CD14-positive monocyte (primary cell): ENCODE results near the gene ASTN2. TPM values are rescaled to one million over a fixed set of nuclear protein-coding genes. Genes with fewer than 3 reads are reported as not detected.

ENCODE experiments used
- DNase-seq, 3 donors: peaks; one replicate each; pipeline ENCODE4 v3.0.0-alpha.2; 2011 to 2022
- H2AFZ ChIP-seq: 2 replicates; pipeline ENCODE4 v1.6.0; 2012; ENCODE audit warnings: mild to moderate bottlenecking, low read depth, low read length, inconsistent platforms; ENCODE audit not compliant: insufficient read depth, poor library complexity, severe bottlenecking
- H3K27ac ChIP-seq, 2 donors: 1 replicate in 1 of 2; 2 replicates in 1 of 2; pipeline ENCODE4 v1.5.1; 2012 to 2013; ENCODE audit warnings: low read length in 2 of 2, control low read depth in 1 of 2, inconsistent platforms in 1 of 2, low read depth in 1 of 2, mild to moderate bottlenecking in 1 of 2
- H3K27me3 ChIP-seq, 2 donors: one replicate each; pipeline versions ENCODE4 v1.6.0 to v1.6.1; 2011 to 2013; ENCODE audit warnings: low read length in 2 of 2; ENCODE audit not compliant: control insufficient read depth in 2 of 2, insufficient read depth in 2 of 2
- H3K36me3 ChIP-seq, 2 donors: replicated peaks in 1 of 2; 1 replicate in 1 of 2; 2 replicates in 1 of 2; pipeline versions ENCODE4 v1.5.1 to v1.6.1; 2012 to 2013; ENCODE audit warnings: low read length in 2 of 2, control low read depth in 1 of 2, inconsistent platforms in 1 of 2, mild to moderate bottlenecking in 1 of 2; ENCODE audit not compliant: insufficient read depth in 2 of 2, control insufficient read depth in 1 of 2
- H3K4me1 ChIP-seq, 2 donors: 1 replicate in 1 of 2; 2 replicates in 1 of 2; pipeline versions ENCODE4 v1.5.1 to v1.6.1; 2012 to 2013; ENCODE audit warnings: low read length in 2 of 2, control low read depth in 1 of 2, inconsistent platforms in 1 of 2, mild to moderate bottlenecking in 1 of 2, moderate library complexity in 1 of 2; ENCODE audit not compliant: insufficient read depth in 2 of 2, control insufficient read depth in 1 of 2
- H3K4me2 ChIP-seq: replicated peaks from 2 replicates; pipeline ENCODE3; 2012; ENCODE audit warnings: low read length, moderate library complexity, mild to moderate bottlenecking; ENCODE audit not compliant: poor library complexity, severe bottlenecking; ENCODE audit errors: extremely low read depth
- H3K4me3 ChIP-seq, 3 experiments: fragments of 200-600 bp in 1 of 3; sonication (generic) in 1 of 3; replicated peaks in 1 of 3; 1 replicate in 2 of 3; 2 replicates in 1 of 3; pipeline ENCODE4 v1.5.1; 2011 to 2013; ENCODE audit warnings: low read length in 3 of 3, mild to moderate bottlenecking in 3 of 3, control low read depth in 2 of 3, low read depth in 2 of 3, inconsistent platforms in 1 of 3, moderate library complexity in 1 of 3
- H3K79me2 ChIP-seq: 2 replicates; pipeline ENCODE4 v1.6.0; 2012; ENCODE audit warnings: mild to moderate bottlenecking, control low read depth, inconsistent platforms, low read length, moderate library complexity; ENCODE audit not compliant: insufficient read depth
- H3K9ac ChIP-seq: 2 replicates; pipeline ENCODE4 v1.6.0; 2017; ENCODE audit warnings: low read length, mild to moderate bottlenecking; ENCODE audit not compliant: insufficient read depth, poor library complexity, severe bottlenecking
- H3K9me3 ChIP-seq, 2 donors: replicated peaks in 1 of 2; 1 replicate in 1 of 2; 2 replicates in 1 of 2; pipeline versions ENCODE4 v1.5.1 to v1.6.1; 2012 to 2013; ENCODE audit warnings: low read length in 2 of 2, control low read depth in 1 of 2; ENCODE audit not compliant: control insufficient read depth in 1 of 2, insufficient read depth in 1 of 2
- H4K20me1 ChIP-seq: 2 replicates; pipeline ENCODE4 v1.6.0; 2012; ENCODE audit warnings: mild to moderate bottlenecking, low read length, control low read depth, moderate library complexity; ENCODE audit not compliant: insufficient read depth
- H3K27ac Mint-ChIP-seq, 7 donors: one replicate each; pipeline ENCODE4 v1.8.0; 2020; ENCODE audit warnings: mild to moderate bottlenecking in 7 of 7, mixed read lengths in 7 of 7, moderate library complexity in 6 of 7, inconsistent platforms in 2 of 7
- H3K27me3 Mint-ChIP-seq, 3 donors: one replicate each; pipeline ENCODE4 v1.8.0; 2021 to 2022; ENCODE audit warnings: low read depth in 3 of 3, mild to moderate bottlenecking in 3 of 3, mixed read lengths in 3 of 3, moderate library complexity in 3 of 3, inconsistent platforms in 1 of 3
- H3K36me3 Mint-ChIP-seq, 2 donors: one replicate each; pipeline ENCODE4 v1.8.0; 2020; ENCODE audit warnings: mixed read lengths in 2 of 2, inconsistent platforms in 1 of 2, mild to moderate bottlenecking in 1 of 2
- H3K4me1 Mint-ChIP-seq: one replicate; pipeline ENCODE4 v1.8.0; 2020; ENCODE audit warnings: mild to moderate bottlenecking, mixed read lengths
- H3K4me3 Mint-ChIP-seq, 2 donors: one replicate each; pipeline ENCODE4 v1.8.0; 2020; ENCODE audit warnings: mild to moderate bottlenecking in 2 of 2, mixed read lengths in 2 of 2, moderate library complexity in 1 of 2
- H3K9me3 Mint-ChIP-seq, 7 donors: one replicate each; pipeline ENCODE4 v1.8.0; 2020 to 2022; ENCODE audit warnings: mixed read lengths in 7 of 7, mild to moderate bottlenecking in 6 of 7, moderate library complexity in 6 of 7, inconsistent platforms in 2 of 7
- CTCF ChIP-seq: fragments of 200-600 bp; IDR thresholded peaks from one replicate; pipeline ENCODE4 v1.8.0; 2022; ENCODE audit warnings: antibody characterized with exemption, mild to moderate bottlenecking
- WGBS: methylation state at CpG from one replicate; pipeline ENCODE4 v1.1.5; 2013; ENCODE audit warnings: missing lambda C conversion rate; ENCODE audit not compliant: insufficient coverage; 5-methylcytosine and 5-hydroxymethylcytosine counted together
- intact Hi-C, 2 donors: fragments of 100-400 bp; cut with micrococcal nuclease; formaldehyde crosslinking; loops; one replicate each; pipeline versions ENCODE4 v1.15.0 to v1.15.1; 2023
- polyA plus RNA-seq, 3 donors: library from polyadenylated mRNA; depleted of rRNA in 1 of 3; unstranded in 2 of 3; stranded (reverse) in 1 of 3; fragments of 300-500 nt in 2 of 3; fragments of >200 nt in 1 of 3; fragmentation: Illumina TruSeq in 2 of 3; gene quantifications; 1 replicate in 2 of 3; 2 replicates in 1 of 3; pipeline ENCODE4 v1.2.3, GENCODE V29; 2012 to 2021

ASTN2 gene
- polyA plus RNA-seq, 3 donors = not detected

- Mint-ChIP-seq H3K4me1 (no peaks in the 10 kb centered on the region), H3K9me3 (peaks cover 0 to 1% (median 0%) of the 10 kb centered on the region in 7 donors), H3K36me3 (no peaks in the 10 kb centered on the region), H3K27me3 (peaks cover under 1 to 1% (median under 1%) of the 10 kb centered on the region in 3 donors), H3K27ac (no peak overlapping the region), H3K4me3 (no peak overlapping the region)
- Histone ChIP-seq H3K9me3 (no peaks in the 10 kb centered on the region), H3K4me2 (no peak overlapping the region), H4K20me1 (no peaks in the 10 kb centered on the region), H3K27me3 (no peaks in the 10 kb centered on the region), H2AFZ (no peak overlapping the region), H3K9ac (no peak overlapping the region), H3K36me3 (no peaks in the 10 kb centered on the region), H3K79me2 (no peaks in the 10 kb centered on the region), H3K27ac (no peak overlapping the region), H3K4me3 (no peak overlapping the region), H3K4me1 (no peaks in the 10 kb centered on the region)
- 20% methylated on average over 1 of the region's 1 CpG for WGBS
- no peak for TF ChIP-seq CTCF
- no peak for DNase-seq
- intact Hi-C loops = no loop called here
Measured at GRCh38 chr9:116806075-116806474, 608.8 kb downstream of the ASTN2 start.

DNA sequence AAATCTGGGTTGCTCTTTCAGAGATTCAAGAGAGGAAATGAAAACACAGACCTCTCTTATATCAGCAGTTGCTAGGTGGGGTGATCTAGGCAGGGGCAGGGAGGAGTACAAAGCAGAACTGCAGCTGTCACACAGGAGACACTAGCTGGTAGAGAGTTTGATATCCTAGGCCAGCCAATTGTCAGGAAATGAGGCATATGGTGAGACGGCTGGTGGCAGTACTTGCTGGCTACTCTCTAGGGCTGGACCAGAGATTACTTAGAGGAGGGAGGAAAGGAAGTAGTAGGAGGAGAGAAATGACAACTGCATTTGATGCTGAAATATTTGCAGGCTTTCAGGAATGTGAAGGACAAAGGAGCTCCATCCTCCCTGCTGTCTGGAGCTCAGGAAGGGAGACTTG is 614.0 kb downstream of the ASTN2 start:
- no peaks in the 10 kb centered on the region for H3K79me2 ChIP-seq
- intact Hi-C loops = no loop called here
- H3K9me3 ChIP-seq = no peaks in the 10 kb centered on the region
- no peak overlapping the region for H3K4me3 ChIP-seq
- Mint-ChIP-seq H3K4me3 (no peak overlapping the region), H3K4me1 (no peaks in the 10 kb centered on the region), H3K27ac (no peak overlapping the region), H3K9me3 (peaks cover 0 to 5% (median 0%) of the 10 kb centered on the region in 7 donors), H3K36me3 (no peaks in the 10 kb centered on the region), H3K27me3 (peaks cover 0 to 8% (median 5%) of the 10 kb centered on the region in 3 donors)
- H3K27ac ChIP-seq = no peak overlapping the region
- WGBS = 20% methylated on average over 1 of the region's 1 CpG
- TF ChIP-seq CTCF = no peak
- H3K36me3 ChIP-seq = no peaks in the 10 kb centered on the region
- no peak overlapping the region for H2AFZ ChIP-seq
- no peaks in the 10 kb centered on the region for H3K4me1 ChIP-seq
- no peaks in the 10 kb centered on the region for H4K20me1 ChIP-seq
- no peak overlapping the region for H3K9ac ChIP-seq
- no peak for DNase-seq
- no peaks in the 10 kb centered on the region for H3K27me3 ChIP-seq
- no peak overlapping the region for H3K4me2 ChIP-seq
